GM12875 (cell line): ENCODE results near the gene THPO.

Experiments used
- H3K4me3 ChIP-seq: one replicate; pipeline ENCODE4 v1.5.1; 2011; ENCODE audit warnings: low read depth, low read length, control low read depth
- TF ChIP-seq, protein P1 (sequence below): IDR thresholded peaks from 2 replicates; pipeline ENCODE4 v1.5.1; 2011; ENCODE audit warnings: low read depth, mild to moderate bottlenecking, control low read depth, inconsistent platforms, low read length, moderate library complexity, borderline replicate concordance; ENCODE audit not compliant: insufficient read depth

Gene THPO

GRCh38 chr3:184391266-184391665 is 13.3 kb upstream of the THPO start:
- H3K4me3 ChIP-seq = no peak overlapping the region
- TF ChIP-seq, protein P1, sequence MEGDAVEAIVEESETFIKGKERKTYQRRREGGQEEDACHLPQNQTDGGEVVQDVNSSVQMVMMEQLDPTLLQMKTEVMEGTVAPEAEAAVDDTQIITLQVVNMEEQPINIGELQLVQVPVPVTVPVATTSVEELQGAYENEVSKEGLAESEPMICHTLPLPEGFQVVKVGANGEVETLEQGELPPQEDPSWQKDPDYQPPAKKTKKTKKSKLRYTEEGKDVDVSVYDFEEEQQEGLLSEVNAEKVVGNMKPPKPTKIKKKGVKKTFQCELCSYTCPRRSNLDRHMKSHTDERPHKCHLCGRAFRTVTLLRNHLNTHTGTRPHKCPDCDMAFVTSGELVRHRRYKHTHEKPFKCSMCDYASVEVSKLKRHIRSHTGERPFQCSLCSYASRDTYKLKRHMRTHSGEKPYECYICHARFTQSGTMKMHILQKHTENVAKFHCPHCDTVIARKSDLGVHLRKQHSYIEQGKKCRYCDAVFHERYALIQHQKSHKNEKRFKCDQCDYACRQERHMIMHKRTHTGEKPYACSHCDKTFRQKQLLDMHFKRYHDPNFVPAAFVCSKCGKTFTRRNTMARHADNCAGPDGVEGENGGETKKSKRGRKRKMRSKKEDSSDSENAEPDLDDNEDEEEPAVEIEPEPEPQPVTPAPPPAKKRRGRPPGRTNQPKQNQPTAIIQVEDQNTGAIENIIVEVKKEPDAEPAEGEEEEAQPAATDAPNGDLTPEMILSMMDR = no peak

- no peak overlapping the region for H3K4me3 ChIP-seq
- TF ChIP-seq, protein P1 = no peak
Observed at GRCh38 chr3:184389935-184390528, 12.0 kb upstream of the THPO start.

- H3K4me3 ChIP-seq = no peak overlapping the region
- TF ChIP-seq, protein P1 = no peak
Observed at GRCh38 chr3:184389384-184389783, 11.4 kb upstream of the THPO start.

GRCh38 chr3:184388936-184389230 is 10.9 kb upstream of the THPO start:
- no peak overlapping the region for H3K4me3 ChIP-seq
- TF ChIP-seq, protein P1 = no peak

DNA sequence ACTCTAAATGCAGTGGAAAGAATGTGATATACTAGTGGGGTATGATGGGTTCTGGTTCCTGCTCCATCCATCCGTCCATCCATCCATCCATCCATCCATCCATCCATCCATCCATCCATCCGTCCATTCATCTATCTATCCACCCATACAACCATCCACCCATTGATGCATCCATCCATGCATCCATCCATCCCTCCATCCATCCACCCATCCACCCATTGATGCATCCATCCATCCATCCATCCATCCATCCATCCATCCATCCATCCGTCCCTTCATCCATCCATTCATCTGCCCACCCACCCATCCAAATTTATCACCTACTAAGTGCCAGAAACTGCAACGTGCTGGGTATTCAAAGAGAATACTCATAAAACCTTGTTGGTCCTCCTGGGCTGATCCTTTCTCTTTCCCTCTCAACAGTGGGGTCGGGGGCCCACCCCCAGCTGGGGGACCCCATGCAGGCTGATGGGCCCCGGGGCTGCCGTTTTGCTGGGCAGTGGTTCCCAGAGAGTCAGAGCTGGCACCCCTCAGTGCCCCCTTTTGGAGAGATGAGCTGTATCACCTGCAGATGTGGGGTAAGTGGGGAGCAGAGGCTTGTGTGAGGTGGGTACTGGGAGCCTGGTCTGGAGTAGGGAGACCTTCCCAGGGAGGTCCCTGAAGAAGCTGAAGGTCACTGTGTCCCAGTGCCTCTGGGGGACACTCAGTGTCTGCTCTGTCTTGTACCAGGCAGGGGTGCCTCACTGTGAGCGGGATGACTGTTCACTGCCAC is 10.3 kb upstream of the THPO start:
- TF ChIP-seq, protein P1 = no peak
- H3K4me3 ChIP-seq = no peak overlapping the region

DNA sequence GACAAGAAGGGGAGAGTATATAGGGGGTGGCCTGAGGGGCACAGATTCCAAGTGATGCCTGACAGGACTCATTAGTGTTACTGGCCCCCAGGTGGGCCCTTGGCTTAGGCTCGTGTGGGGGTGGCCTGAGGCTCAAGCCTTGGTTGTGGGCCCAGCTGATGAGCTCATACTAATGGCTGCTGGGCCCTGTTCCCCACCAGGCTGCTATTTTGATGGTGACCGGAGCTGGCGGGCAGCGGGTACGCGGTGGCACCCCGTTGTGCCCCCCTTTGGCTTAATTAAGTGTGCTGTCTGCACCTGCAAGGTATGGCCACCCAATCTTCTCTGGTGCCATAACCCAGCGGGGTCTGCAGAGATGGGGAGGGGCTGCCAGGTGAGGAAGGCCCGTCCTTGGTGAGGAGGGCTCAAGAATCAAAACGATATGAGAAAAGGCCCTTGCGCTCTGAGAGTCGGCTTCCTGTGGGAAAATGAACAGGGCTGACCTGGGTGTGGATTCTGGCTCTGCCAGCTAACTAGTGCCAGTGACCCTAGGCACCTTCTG is 9.2 kb upstream of the THPO start:
- H3K4me3 ChIP-seq = no peak overlapping the region
- TF ChIP-seq, protein P1 = no peak
